GM13977 (cell line): ENCODE results near the gene ANKHD1.

Source experiments
- DNase-seq: peaks from one replicate; pipeline ENCODE4 v3.0.0; 2012; ENCODE audit warnings: low spot score
- CTCF ChIP-seq: IDR thresholded peaks from 2 replicates; pipeline ENCODE4 v1.5.1; 2012; ENCODE audit warnings: mild to moderate bottlenecking, control low read depth; ENCODE audit not compliant: insufficient read depth; ENCODE audit errors: extremely low read depth, missing control alignments
- in situ Hi-C: fragments of 300-500 bp; cut with MboI; formaldehyde crosslinking; loops from one replicate; pipeline ENCODE4 v1.12.0; 2022; ENCODE audit warnings: low sequenced_read_pairs, low pct_unique_long_range_greater_than_20kb, mixed read lengths, inconsistent platforms; ENCODE audit not compliant: unreplicated experiment

Gene ANKHD1

GRCh38 chr5:140391732-140392131 lies 9.9 kb upstream of the ANKHD1 start:
- no peak for DNase-seq
- no peak for TF ChIP-seq CTCF
- in situ Hi-C loops: no loop called here

GRCh38 chr5:140393738-140394137 lies 7.9 kb upstream of the ANKHD1 start:
- in situ Hi-C loops: no loop called here
- no peak for DNase-seq
- no peak for TF ChIP-seq CTCF

- DNase-seq: no peak
- TF ChIP-seq CTCF: no peak
- in situ Hi-C loops: no loop called here
These were observed 3.2 kb upstream of the ANKHD1 start for GRCh38 chr5:140398379-140398811.

GRCh38 chr5:140399979-140400729 lies 1.5 kb upstream of the ANKHD1 start:
- in situ Hi-C loops: no loop called here
- no peak for DNase-seq
- no peak for TF ChIP-seq CTCF

GRCh38 chr5:140400730-140401361 lies 787 bp upstream of the ANKHD1 start:
- in situ Hi-C loops: no loop called here
- DNase-seq: peak; percentile 94
- TF ChIP-seq CTCF: no peak

GRCh38 chr5:140402258-140403074 lies 833 bp downstream of the ANKHD1 start:
- no peak for TF ChIP-seq CTCF
- in situ Hi-C loops: no loop called here
- peak; percentile 44 for DNase-seq
